NOMO-1 treated with dmso at 0.1 percent for 144 hours (cell line): ENCODE results near the gene BRD1.
"Not testable (repeated sequence)": the region's sequence is repeated elsewhere in the genome, so short reads cannot be mapped to it uniquely, and the experiment has no call there.

Source experiments
- DNase-seq: peaks from one replicate; lab custom pipeline; 2025; ENCODE audit not compliant: unreplicated experiment; lab: John Stamatoyannopoulos, UW

Gene BRD1

DNA sequence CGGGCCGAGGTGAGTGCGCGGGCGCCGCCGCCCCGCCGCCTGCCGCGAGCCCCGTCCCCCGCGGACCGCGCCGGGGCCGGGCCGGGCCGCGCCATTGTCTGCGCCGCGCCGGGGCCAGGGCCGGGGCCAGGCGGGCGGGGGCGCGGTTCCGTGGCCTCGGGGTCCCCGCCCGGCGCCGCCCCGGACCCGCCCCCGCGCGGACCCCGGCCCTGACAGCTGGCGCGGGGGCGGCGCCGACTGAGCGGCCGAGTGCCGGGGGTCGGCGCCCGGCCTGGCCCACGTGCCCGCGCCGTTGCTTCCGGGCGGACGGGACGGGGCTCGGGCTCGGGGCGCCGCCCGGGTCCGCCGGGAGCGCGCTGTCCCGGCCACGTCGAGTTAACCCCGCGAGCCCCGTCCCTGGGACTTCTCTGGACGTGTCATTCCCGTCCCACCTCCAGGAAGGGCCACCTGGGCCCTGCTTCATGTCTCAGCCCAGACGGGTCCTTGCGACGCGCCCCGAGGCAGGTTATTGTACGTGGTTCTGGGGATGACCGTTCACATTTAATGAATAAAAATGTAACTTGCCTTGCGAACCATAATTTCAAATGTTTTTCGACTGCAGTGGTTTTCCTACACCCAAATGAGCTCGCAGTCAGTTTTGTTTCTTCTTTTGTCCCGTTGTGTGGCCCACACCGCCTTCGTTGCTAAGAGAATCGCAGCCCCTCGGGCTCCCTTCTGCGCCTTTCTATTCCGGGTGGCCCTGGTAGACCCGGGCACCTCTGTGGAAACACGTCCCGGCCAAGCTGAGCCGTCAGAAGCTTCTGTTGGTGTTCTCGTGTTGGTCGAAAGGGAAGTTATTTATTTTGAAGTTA lies 26.5 kb upstream of the BRD1 start:
- peak; percentile 29 for DNase-seq

DNA sequence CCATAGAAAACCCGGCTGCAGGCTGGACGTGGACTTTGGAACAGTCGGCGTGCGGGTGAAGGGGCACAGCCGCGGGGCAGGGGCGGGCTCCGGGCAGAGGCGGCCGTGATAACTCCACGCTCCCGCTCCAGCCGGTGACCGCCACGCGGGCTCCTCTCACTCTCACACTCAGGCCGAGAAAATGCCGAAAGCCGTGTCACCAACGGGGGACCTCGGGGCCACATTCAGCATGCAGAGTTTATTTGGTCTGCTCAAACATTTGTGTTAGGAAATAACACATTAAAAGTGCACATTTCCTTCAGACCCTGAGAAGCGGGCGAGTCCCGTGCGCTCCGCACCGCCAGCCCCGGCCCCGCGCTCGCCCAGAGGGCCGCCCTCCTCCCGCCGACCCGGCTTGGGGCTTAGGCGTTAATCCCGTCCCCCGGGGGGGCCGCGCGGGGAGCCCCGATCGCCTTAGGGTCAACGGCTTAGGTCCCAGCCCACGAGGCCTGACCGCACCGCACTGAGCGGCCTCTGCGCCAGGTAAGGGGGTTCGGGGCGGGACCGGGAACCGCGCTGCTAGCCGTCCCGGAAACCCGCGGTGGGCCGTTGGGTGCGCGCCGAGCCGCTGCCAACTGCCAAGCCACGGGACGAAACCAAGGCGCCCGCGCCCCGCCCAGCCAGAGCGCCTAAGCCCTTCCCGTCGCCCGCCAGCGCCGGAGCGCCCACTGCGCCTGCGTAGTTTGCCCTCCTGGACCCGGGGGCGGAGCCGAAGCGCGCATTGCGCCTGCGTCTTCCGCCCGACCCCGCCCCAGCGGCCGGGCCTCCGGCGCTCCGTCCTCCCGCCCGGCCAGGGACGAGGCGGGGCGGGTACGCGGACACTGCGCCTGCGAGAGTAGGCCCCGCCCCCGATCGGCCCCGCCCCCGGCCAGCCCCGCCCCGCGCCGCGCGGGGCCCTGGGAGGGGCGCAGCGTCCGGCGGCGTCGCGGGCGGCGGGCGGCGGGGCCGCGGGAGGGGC lies 25.5 kb upstream of the BRD1 start, which contains the start of gene ZBED4:
Gene ZBED4 (plus strand): TSS at position 947 of the 997 bp plus-strand sequence. CDS start 29,819 bp downstream, outside the sequence.
- DNase-seq, result peak; percentile 93

DNA sequence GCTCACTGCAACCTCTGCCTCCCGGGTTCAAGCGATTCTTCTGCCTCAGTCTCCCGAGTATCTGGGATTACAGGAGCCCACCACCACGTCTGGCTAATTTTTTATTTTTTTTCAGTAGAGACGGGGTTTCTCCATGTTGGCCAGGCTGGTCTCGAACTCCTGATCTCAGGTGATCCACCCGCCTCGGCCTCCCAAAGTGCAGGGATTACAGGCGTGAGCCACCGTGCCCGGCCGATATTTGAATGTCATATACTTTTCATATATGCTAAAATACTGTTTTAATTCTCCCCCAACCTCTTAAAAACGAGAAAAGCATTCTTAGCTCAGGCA lies 24.9 kb upstream of the BRD1 start:
- not testable (repeated sequence) for DNase-seq

DNA sequence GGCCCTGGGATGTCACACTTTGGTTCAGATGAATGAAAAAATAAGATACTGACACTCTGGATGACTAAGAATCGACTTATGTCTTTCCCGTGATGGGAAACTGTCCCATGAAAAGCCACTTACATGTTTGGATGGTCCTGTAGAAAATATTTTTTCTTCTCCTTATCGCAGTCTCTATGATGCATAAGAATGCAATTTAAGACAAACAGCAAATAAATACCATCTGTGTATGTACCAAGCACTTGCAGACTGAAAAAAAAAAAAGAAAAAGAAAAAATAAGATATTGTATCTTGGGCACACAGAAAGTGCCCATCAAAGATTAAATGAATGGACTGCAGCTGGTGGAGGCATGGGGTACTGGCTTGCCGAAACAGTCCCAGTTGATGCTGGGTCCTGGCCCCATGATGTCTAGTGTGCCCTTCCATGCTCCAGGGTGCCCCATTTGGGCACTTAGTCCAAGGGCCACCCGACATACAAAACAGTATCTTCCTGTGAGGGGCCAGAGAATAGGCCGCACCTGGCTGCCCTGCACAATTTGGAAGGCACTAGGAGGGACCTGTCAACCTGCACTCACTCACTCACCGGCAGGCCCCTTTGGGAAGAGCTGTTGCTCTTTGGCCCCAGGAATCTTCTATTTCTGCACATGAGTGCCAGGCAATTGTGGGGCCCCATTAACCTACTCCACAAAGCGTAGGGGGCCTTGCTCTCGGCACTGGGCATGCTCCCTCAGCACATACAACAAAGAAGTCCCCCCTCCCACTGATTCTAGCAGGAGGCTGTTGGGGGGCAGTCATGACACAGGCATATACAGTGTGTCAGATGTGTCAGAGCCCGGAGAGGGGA lies 23.5 kb upstream of the BRD1 start:
- DNase-seq, result no peak

DNA sequence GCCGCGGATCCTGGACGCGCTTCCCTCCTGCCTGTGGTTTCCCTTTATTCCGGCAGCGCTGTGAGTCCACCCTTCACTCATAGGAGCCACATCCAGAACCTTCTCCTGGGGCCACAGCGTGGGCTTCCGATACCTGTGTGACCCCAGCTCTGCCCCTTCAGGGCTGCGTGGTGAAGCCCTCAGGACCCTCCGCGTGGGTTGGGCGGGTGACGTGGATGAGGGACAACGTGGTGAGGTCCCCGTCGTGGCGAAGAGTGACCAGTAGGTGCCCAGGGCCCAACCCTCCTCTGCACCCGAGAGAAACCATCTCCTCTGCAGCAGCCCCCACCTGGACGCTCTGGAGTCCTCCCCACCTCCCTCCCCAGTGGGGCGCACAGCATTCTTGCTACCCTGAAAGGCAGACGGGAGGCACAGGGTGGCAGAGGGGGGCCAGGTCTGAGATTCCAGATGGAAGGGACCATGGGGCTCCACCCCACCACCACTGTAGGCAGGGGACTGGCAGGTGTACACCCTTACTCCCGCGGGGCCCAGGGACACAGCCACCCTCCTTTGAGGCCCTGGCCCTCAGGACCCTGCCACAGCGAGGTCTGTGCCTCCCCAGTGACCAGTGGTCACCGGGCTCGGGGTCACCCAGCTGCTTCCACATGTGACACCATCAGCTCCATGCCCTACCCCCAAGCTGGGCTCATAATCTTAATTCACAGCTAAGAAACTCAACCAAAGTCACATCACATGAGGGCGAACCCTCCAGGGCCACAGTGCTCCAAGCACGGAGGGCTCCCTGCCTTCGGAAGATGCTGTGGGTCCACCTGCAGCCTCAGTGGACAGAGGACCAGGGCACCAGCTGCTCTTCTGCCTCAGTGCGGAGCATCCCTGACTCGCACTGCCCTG lies 22.6 kb upstream of the BRD1 start:
- DNase-seq, result no peak

DNA sequence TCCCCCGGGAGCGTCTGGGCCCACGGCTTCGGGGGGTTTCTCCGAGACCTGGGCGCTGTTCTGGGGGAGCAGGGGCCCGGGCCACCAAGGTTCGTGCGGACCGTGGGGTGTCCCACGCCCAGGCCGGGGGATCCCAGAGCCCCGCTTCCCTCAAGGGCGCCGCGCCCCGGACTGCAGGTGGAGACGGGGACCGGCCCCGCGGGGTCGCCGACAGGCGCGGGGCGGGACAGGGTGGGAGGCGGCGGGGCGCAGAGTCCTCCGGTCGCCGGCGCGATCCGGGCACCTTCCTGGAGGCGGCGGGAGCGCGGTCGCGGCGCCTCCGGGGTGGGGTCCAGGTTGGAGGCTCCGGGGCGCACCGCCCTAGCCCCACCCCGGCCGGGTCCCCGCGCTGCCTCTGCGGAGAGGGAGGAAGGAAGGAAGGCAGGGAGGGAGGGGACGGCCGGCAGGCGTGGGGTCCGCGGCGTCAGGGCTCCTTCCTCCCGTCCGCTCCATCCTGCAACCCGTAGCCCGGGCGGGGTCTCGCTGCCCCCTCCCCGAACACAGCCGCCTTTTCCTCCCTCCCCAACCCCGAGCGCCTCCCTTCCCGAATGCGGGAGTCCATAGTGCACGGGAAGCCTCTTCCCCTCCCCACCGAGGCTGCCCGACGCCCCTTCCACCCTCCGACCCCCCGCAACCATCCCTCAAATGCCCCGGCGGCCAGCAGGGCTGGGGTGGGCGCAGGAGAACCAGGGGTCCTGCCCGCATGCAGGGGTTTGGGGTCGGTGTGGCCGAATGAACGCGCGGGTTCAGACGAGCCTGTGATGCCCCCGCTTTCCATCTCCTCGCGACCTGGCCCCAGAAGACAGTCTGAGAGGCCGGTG lies 21.7 kb upstream of the BRD1 start:
- no peak for DNase-seq

DNA sequence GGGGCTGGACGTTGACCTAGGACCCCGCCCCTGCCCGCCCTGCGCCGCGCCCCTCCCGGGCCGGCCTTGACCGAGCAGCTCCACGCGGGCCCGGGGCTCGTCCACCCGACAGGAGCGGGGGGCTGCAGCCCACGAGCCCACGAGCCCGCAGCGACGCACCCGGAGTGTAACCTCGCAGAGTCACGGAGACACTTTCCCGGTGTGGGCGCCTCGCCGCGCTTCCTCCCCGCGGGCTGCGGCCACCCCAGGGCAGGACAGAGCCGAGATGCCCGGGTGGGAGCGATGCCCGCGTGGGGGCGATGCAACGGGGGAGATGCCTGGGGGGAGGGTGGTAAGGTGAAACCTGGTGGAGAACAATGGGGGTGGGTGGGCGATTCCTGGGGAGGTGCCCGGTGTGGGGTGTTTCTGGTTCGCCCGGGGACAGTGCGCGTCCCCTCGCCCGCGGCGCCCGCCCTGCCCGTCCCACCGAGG lies 21.1 kb upstream of the BRD1 start:
- no peak for DNase-seq

DNA sequence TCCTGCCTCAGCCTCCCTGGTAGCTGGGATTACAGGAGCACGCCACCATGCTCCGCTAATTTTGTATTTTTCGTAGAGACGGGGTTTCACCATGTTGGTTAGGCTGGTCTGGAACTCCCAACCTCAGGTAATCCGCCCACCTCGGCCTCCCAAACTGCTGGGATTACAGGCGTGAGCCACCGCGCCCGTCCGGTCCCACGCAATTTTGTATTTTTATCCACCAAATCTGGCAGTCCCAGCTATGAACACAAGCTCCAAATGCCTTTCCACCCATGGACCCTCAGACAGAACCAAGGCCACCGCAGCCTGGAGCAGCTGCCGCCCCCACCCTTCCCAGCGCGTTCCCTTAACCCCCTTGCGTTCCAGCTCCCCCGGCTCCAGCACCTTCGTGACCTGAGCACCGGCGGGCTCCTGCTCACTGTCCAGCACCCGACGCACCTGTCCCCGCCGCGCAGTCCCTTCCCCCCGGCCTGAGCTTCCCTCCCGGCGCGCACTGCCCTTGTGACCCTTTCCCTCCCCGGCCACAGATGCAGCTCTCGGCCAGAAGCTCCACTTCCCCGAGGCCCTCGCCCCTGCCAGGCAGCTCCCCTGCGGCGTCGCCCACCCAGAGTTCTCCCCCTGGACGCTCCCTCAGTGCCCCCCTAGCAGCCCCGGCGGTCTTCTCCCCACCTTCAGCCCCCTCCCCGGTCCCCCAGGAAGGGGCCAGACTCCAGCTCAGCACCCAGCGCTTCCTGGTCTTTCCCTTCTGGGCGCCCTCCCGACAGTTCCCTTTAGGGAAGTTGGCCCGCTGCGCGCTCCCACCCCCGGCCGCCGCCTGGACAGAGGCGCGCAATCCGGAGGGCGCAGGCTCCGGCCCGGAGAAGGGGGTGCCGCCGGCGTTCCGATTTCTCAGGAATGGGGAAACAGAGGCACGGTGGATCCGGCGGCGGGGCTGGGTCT lies 20.3 kb upstream of the BRD1 start:
- peak; percentile 28 for DNase-seq

DNA sequence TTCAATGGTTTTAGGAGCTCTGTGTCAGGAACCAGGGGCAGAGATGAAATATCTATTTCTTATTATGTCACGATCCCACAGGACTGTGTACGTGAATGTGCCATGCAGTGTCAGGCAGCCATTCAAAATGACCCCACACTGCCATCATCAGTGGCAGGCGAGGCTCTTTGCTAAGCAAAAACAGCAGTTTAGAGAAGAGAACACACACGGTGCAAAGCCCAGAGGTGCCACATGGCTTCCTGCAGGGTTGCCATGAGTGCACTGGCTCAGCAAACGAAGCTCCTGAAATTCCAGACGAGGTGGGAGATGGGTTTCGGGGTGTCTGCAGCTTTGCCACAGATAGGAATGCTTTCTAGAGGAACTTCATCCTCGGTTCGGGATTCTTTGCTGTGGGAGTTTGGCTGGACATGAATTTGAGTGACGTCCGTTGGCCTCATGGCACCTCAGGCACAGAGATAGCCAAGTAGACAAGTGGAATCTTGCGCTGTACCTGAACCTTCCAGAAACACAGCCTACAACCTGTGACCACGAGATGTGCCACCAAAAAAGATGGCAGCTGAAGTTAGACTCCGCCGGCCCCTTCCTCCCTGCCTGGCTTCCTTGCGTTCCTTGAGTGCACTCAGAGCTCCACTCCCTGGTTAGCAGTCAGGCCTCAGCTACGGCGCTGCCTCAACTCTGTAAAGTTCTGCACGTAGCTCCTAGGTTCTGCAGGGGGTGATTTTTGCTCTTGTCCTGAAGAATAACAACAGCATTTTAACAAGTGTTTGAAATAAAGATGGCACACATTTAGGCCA lies 18.2 kb upstream of the BRD1 start:
- DNase-seq, result no peak

DNA sequence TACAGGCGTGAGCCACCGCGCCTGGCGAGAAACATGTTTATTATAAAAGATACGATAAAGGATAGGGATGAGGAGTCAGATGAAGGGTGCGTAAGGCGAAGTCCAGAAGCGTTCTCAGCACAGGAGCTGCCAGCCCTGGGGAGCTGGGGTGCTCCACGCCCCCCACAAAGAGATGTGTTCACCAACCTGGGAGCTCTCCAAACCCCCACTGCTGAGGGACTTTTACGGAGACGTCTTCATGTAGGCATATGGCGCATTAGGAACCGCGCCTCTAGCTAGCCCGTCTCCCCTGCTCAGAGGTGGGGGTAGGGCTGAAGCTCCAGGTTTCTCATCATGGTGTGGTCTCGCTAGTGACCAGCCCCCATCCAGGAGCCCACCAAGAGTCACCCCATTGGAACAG lies 17.6 kb upstream of the BRD1 start:
- DNase-seq, result no peak

DNA sequence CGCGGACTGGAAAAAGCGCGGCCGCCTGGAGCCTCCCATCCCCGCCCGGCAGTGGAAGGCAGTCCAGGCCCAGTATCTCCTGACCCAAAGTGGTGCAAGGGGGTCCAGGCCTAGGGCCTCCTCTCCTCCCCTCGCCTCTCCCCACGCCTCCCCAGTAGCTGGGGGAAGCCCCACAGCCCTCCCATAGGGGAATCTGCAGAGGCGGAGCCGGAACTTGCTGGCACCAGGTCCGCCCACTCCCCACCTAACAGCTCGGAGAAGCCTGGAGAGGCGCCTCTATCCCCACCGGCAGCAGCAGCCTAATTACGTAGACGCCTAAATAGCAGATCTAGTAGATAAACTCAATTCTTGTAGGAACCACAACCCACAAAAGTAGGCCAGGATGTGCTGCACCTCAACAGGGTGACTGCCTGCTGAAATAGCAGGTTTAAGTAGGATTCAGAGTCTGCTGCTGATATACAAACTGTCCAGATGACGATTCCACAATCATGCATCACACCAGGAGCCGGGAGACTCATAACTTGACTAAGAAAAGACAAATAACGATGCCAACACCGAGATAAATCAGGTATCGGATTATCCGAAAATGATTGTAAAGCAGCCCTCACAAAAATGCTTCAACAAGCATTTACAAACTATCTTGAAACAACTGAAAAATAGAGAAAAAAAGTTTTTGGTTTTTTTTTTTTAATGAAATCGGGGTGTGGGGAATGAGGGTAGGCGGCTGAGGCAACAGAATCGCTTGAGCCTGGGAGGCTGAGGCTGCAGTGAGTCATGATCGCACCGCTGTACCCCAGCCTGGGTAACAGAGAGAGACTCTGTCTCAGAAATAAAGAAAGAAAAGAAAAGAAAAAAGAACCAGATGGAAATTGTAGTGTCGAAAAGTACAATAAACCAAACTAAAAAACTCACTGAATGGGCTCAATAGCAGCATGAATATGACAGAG lies 11.4 kb upstream of the BRD1 start:
- DNase-seq, result no peak

DNA sequence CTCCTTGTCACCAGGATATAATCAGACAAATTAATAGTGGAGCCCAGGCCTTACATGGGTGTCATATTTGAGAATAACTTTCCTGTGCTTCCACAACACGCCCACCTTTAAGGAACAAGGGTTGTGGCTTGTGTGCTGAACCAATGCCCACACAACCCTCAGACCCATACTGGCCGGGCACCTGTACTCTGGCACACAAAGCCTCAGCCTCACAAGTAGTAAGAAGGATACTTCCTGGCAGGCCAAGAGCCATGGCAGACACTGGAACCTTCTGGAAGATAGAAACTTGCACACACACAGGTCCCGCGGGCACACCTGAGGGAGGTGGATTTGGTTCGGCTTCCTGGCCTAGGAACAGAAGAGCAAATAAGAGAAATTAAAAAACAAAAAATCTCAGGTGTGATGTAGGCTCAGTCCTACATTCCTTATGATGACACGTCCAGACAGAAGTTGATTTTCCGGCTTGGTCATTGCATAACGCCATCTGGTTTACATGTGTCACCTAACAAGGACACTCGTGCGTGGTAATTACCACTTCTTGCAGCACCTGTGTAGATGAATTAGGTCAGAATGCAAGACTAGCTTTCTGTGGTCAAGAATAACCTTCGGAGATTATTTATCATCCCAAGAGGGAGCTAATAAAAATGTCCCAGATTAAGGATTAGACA lies 5.8 kb upstream of the BRD1 start:
- no peak for DNase-seq

DNA sequence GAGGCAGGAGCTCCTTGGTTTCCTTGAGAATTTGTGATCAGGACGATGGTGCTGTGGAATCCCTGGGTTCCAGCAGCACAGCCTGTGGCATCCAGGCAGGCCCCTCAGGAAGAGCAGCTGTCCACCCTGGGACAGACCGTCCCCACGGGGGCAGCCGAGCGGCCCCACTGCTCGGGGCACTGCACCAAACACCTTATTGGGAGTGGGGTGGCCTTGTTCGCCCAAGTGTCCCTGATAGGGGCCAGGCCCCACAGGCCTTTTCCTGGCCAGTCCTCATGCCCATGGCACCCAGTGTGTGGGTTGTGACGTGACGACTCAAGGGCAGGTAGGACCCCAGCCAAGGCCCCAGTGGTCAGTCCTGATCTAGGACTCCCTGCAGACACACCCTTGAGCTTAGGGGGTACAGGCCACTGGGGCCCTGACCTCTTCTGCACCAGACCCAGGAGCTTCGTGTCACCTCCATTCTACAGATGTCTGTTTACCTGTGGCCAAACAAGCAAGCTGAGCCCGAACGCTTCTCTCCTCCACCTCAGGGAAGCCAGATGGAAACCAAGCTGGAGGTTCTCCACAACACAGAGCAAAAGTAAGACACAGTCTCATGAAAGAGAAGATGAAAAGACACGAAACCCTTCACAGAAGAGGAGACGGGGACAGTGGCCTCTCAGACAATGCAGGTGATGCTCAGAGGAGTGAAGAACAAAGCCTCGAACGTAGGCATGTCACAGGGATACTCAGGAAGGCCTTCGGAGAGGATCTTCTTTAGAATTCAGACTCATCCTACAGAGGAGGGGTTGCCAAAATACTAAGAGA lies 1.6 kb upstream of the BRD1 start:
- DNase-seq, result no peak

DNA sequence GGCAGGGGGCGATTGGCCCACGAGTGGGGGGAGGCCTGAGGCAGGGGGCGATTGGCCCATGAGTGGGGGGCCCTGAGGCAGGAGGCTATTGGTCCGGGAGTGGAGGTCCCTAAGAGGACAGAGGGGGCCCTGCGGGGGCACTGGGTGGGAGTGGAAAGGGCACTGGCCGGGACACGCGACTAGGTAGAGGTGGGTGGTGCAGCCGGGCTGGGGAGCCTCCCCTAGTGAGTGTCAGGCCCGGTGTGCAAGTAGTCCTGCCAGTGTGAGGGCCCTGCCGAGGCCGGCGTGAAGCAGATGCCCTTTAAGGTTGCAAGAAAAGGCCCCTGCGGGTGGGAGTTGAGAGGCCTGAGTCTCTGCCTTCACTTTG lies 909 bp upstream of the BRD1 start:
- no peak for DNase-seq
